Globus pallidus (tissue), 1 donor: Measurements from ENCODE around the gene SLC25A21.

Experiments
- DNase-seq: peaks from one replicate; pipeline ENCODE4 v3.0.0-alpha.2; 2015; ENCODE audit warnings: low spot score

Gene SLC25A21

GRCh38 chr14:37143475-37143874 is 28.9 kb downstream of the SLC25A21 start:
- DNase-seq = no peak

DNA sequence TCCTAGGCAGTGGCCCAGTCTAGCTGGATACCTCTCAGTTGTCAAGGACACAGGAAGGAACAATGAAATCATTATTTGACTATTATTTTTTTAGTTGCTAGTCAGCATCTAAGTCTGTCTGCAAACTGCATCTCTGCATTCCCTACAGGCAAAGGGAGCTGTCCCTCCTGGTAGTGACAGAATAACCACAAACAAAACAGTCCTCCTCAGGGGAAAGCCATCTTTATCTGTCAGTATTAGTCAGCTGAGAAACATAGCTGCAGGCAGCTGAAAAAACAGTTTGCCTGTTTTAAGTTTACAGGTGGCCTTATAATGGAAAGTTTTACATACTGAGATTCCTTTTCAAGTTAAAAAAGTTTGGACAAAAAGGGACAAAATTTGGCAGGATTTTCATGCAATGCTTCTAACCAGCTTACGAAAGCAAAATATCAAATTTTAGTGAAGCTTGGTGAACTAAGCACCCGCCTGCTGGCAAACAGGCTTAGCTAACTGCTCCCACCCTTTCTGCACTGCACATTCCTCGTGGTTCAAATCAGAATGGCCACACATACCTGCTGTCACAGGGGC is 29.5 kb downstream of the SLC25A21 start:
- no peak for DNase-seq

DNA sequence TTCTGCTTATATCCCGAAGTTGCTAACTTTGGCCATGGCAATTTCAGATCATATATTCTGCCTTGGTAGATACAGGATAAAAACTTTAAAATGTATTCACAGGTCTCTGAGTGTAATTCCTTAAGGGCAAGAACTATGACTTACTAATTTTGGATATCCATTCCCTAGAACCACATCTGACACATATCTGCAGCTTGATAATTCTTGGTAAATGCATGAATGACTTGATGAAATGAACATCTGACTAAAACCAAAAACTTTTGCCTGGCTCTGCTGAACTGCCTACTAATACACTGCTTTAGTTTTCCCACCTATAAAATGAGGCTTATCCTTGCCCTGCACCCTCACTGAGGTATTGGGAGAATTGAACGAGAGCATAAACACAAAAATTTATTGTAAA is 32.2 kb downstream of the SLC25A21 start:
- DNase-seq = no peak

DNA sequence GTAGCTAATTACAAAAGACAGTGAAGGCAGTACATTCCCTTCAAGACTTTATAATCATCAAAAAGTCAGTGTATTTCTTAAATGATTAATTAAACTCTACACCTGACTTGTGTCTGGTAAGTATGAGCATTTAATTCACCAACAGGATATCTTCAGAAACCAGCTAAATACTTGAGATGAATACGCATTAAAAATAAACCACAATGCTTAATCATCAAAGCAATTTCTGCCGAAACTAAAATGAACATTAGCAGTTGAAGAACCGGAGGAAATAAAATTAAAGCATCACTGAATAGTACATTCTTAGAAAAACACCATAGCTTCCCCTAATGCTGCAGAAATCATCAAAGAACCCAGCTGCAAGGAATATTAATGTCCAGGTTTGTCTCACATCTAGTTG is 32.7 kb downstream of the SLC25A21 start:
- DNase-seq = no peak

- no peak for DNase-seq
Measured at GRCh38 chr14:37138898-37139297, 33.5 kb downstream of the SLC25A21 start.

- no peak for DNase-seq
Measured at GRCh38 chr14:37133284-37133913, 39.0 kb downstream of the SLC25A21 start.

GRCh38 chr14:37131205-37131604 is 41.2 kb downstream of the SLC25A21 start:
- peak; percentile 82 for DNase-seq

- no peak for DNase-seq
Measured at GRCh38 chr14:37129047-37129446, 43.4 kb downstream of the SLC25A21 start.

DNA sequence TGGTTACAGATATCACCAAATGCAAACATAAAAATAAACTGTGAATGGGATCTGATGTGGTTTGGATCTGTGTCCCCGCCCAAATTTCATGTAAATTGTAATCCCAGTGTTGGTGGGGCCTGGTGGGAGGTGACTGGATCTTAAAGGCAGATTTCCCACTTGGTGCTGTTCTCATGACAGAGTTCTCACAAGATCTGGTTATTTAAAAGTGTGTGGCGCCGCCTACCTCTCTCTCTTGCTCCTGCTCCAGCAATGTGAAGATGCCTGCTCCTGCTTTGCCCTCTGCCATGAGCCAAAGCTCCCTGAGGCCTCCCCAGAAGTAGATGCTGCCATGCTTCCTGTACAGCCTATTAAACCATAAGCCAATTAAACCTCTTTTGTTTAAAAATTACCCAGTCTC is 47.8 kb downstream of the SLC25A21 start:
- no peak for DNase-seq

- DNase-seq = no peak
Measured at GRCh38 chr14:37122919-37123639, 49.3 kb downstream of the SLC25A21 start.

- no peak for DNase-seq
Measured at GRCh38 chr14:37122288-37122687, 50.1 kb downstream of the SLC25A21 start.

GRCh38 chr14:37118673-37119366 is 53.6 kb downstream of the SLC25A21 start:
- no peak for DNase-seq

DNA sequence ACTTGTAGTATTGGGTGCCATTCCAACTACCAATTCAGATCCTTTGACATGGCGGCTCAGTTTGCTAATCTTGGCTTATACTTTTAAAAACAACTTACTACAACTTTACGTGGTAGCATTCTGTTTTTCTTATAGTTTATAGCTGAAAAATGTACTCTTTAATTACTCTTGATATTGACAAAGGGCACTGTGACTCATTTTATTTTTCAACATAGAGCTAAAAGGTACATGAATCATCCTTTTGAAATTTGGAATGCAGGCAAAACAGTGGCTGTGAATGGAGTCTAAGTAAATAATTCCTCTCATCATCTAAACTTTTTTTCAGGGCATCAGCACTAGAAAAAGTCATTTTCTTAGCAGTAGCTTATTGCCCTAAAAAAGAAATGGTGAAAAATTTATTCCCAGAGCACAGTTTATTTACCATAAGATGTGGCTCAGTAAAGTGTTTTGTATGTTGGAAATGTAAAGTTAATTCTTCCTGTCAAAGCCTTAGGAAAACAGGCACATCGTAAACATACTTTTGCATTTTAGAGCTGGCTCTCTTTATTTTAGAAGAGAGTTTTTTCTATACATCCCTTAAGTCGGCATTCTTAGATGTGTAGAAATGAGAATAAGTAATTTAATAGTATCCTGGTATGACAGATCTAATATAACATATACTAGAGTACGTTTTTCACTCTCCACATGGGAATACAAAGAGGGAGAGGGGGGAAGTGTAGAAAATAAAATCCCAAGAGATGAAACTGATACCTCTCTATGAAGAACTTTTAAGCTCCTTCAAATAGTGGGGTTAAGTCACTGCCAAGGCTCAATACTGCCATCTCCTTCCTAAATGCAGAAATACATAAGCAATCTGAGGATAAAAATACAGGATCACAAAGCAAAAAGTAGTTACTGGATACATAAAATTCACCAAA is 55.2 kb downstream of the SLC25A21 start:
- no peak for DNase-seq

DNA sequence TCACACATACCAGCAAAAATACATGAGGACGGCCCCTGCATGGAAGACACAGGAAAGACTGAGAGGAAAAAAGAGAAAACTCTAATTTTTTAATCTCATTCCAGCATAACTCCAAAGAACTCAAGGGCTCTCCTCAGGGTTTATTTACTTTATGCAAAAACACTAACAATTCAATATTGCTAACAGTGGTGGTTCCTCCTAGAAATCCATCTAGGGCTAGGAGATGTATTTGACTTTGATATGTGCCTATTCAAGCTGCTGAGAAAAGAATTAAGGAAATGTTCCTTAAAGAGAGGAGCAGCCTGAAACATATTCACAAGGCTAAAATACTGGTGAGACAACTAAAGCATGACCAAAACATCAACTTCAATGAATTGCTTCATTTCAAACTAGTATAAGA is 57.0 kb downstream of the SLC25A21 start:
- no peak for DNase-seq

GRCh38 chr14:37114559-37114958 is 57.8 kb downstream of the SLC25A21 start:
- DNase-seq = no peak

DNA sequence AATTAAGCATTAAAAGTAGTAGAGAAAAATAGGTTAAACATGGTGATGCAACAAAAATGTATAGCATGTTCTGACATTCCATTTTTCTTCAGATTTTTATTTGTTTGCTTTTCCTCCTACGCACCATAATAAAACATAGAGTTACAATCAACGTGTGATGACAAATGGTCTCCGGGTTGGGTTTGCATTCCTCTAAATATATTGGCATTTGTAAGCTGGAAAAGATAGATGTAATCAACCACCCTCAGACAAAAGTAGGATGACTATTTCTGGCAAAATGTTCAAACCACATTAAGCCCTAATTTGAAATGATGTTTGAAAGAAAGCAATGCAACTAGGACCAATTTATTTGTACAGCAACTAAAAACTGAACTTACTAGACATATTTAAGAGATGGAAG is 58.4 kb downstream of the SLC25A21 start:
- DNase-seq = no peak

DNA sequence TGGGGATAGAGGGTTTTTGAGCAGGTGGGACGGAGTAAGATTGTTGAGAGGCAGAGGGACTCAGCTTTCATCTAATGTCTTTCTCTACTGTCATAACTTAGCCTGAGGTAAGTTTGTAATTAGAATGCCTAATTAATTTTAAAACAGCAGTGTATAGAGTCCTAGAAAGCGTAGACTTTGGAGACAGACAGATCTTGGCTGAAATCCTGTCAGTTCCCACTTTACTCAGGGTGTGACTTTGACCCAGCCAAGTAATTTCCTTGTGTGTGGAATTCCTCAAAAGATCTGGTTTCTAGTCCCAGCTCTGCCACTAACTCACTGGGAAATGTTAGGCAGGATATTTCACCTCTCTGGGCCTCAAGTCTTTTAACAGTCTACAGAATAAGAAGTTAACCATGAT is 74.3 kb downstream of the SLC25A21 start:
- DNase-seq = no peak

GRCh38 chr14:37094502-37094901 is 77.9 kb downstream of the SLC25A21 start:
- DNase-seq = no peak

DNA sequence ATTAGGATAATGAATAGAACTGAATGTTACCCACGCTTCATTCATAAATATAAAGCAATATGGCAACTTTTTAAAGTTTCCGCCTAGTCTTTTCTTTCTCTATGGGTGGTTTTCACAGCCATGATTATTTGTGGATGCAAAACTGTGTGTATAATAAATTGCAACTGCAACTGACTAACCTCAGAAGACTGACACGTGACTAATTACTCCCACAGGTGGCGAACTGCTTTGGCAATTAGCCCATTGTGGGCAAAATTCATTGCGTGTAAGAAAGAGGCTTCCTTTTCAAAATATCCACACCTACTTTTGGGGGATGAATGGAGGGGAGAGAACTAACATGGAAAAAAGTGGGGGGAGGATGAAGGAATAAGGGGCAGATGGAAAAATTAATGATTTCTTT is 79.0 kb downstream of the SLC25A21 start:
- no peak for DNase-seq

DNA sequence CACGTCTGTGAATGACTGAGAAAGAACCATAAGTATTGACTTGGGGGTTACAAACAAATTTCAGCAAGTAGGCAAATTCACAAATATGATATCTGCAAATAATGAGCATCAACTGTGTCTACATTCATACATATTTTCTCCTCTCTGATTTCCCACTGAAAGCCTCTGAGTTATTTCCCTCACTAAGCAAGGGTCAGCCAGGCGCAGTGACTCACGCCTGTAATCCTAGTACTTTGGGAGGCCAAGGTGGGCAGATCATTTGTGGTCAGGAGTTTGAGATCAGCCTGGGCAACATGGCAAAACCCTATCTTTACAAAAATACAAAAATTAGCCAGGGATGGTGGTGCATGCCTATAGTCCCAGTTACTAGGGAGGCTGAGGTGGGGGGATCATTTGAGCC is 80.8 kb downstream of the SLC25A21 start:
- DNase-seq = no peak

DNA sequence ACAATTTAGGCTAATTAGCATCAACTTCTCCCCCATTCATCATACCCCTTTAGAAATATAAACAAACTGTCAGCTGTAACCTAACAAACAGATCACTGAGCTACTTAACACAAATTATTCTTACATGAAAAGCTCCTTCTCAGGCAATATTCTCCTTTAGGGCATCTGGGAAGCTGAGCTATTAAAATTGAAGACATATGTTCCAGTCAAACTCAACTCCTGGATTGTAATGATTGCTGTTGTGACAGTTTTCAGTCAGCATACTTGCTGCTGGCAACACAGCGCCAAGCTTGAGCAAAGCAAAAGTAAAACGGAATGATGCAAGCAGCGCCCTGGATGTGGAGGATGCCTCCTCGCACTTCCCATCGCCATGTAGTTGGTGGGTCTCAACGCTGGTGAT is 82.4 kb downstream of the SLC25A21 start:
- no peak for DNase-seq

DNA sequence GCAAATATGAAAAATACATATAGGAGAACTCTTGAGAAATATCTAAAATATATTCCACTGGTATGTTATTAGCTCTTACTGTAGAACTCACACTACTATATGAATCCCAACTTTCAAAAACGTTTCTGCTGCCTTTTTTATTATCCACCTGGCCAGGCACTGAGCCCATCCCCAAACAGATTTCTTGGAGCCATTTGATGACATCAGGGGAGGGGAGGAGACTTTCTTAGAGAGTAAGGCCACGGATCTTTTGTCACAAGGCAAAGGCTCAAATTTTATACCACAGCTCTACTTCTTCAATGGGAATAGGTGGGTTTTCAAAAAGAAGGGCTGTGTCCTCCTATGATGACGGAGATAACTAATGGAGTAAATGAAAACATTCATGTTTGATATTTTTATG is 83.0 kb downstream of the SLC25A21 start:
- DNase-seq = no peak
